SH-SY5Y (cell line): ENCODE results near the gene BMP8B.

Experiments used
- GATA2 ChIP-seq: IDR thresholded peaks from 2 replicates; pipeline ENCODE4 v1.6.1; 2011; ENCODE audit warnings: mild to moderate bottlenecking, low read depth, low read length
- GATA3 ChIP-seq: IDR thresholded peaks from 2 replicates; pipeline ENCODE4 v1.6.1; 2011; ENCODE audit warnings: low read depth, mild to moderate bottlenecking, low read length, moderate library complexity

GRCh38 chr1:39812913-39813312, 24.2 kb upstream of the BMP8B start:
- TF ChIP-seq GATA2 (no peak), GATA3 (no peak)
